ENCODE measurements around the gene USP2.
A peak's percentile ranks its signal among the peaks of the same experiment; 100 is the strongest.

USP2 gene

DNA sequence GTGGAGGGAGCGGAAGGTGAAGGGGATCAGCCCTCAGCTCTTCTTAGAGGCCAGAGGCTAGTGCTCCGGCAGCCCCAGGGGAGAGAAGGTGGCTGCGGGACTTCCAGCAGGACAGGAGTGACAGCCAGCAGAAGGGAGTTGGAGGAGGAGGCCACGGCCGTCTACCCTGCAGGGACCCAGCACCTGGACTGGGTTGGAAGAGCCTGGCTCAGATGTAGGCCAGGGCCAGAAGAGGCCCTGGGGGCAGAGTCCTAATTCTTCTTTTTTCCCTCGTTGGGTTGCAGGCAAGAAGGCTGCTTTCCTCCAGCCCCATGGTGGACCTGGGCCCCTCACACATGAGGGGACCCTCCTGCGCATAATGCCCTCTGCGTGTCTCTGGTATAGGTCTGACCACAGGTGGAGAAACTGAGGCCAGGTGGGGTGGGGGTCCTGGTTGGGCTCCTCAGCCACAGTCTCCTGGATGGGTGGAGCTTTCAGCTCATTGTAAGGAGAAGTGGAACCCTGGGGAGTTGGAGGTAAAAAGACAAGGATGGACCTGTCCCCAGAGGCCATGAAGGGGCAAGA lies 62.3 kb downstream of the USP2 start:
- POLR2A ChIA-PET, result interaction anchor here (2.0 kb wide), 1 partner anchor 11 kb away, joined by 6 read pairs; no protein-coding TSS in a partner anchor
- DNase-seq, result no peak
- CTCF ChIA-PET, result interaction anchor here (1.0 to 4.1 kb wide), 4 partner anchors 12 to 37 kb away, joined by 3 to 20 read pairs (median 6); no protein-coding TSS in a partner anchor
- no peak overlapping the region for H3K4me3 ChIP-seq (ENCODE audit: control insufficient read depth in 1 of 7, extremely low read depth in 1 of 7, insufficient read depth in 4 of 7, low read depth in 2 of 7, low read length in 6 of 7)
- H3K27ac ChIP-seq (ENCODE audit: insufficient read depth in 1 of 2, low read depth in 1 of 2, low read length in 2 of 2, poor library complexity in 1 of 2, severe bottlenecking in 2 of 2), result peak overlapping the region in 1 of 2 experiments; percentile 63
- H3K27me3 ChIP-seq (replicated peaks in 2 of 5; ENCODE audit: control insufficient read depth in 4 of 5, insufficient read depth in 5 of 5, low read length in 4 of 5), result peaks cover 0 to 63% (median 38%) of the 10 kb centered on the region in 5 experiments
- WGBS (ENCODE audit: insufficient coverage), result 96% methylated on average over 6 of the region's 8 CpGs
- H3K9me3 ChIP-seq (ENCODE audit: control extremely low read depth in 1 of 5, control insufficient read depth in 4 of 5, insufficient read depth in 2 of 5, low read depth in 1 of 5, low read length in 4 of 5), result no peaks in the 10 kb centered on the region
- H3K36me3 ChIP-seq (ENCODE audit: control insufficient read depth in 4 of 4, insufficient read depth in 4 of 4, low read length in 3 of 4), result no peaks in the 10 kb centered on the region
- peaks cover 0 to 48% (median 42%) of the 10 kb centered on the region in 4 experiments for H3K4me1 ChIP-seq (ENCODE audit: control extremely low read depth in 1 of 4, control insufficient read depth in 4 of 4, insufficient read depth in 4 of 4, low read length in 3 of 4)

- Histone ChIP-seq H3K27me3 (replicated peaks in 2 of 5; ENCODE audit: control insufficient read depth in 4 of 5, insufficient read depth in 5 of 5, low read length in 4 of 5) (peaks cover 0 to 66% (median 39%) of the 10 kb centered on the region in 5 experiments), H3K36me3 (ENCODE audit: control insufficient read depth in 4 of 4, insufficient read depth in 4 of 4, low read length in 3 of 4) (no peaks in the 10 kb centered on the region), H3K4me3 (ENCODE audit: control insufficient read depth in 1 of 7, extremely low read depth in 1 of 7, insufficient read depth in 4 of 7, low read depth in 2 of 7, low read length in 6 of 7) (no peak overlapping the region), H3K9me3 (ENCODE audit: control extremely low read depth in 1 of 5, control insufficient read depth in 4 of 5, insufficient read depth in 2 of 5, low read depth in 1 of 5, low read length in 4 of 5) (no peaks in the 10 kb centered on the region), H3K4me1 (ENCODE audit: control extremely low read depth in 1 of 4, control insufficient read depth in 4 of 4, insufficient read depth in 4 of 4, low read length in 3 of 4) (peaks cover 0 to 48% (median 42%) of the 10 kb centered on the region in 4 experiments), H3K27ac (ENCODE audit: insufficient read depth in 1 of 2, low read depth in 1 of 2, low read length in 2 of 2, poor library complexity in 1 of 2, severe bottlenecking in 2 of 2) (peak overlapping the region in 1 of 2 experiments; percentile 63)
- WGBS (ENCODE audit: insufficient coverage), result 87% methylated on average over 16 of the region's 22 CpGs
- ChIA-PET POLR2A (interaction anchor here (2.0 kb wide), 1 partner anchor 10 kb away, joined by 6 read pairs; no protein-coding TSS in a partner anchor), CTCF (interaction anchor here (1.6 to 4.1 kb wide), 3 partner anchors 11 to 38 kb away, joined by 4 to 20 read pairs (median 7); no protein-coding TSS in a partner anchor)
- peak in 1 of 3 donors; percentile 34 for DNase-seq
These were observed 63.0 kb downstream of the USP2 start for GRCh38 chr11:119318240-119319135.

- DNase-seq, result no peak
- peak overlapping the region in 2 of 7 experiments; percentile 26 to 52 for H3K4me3 ChIP-seq (ENCODE audit: control insufficient read depth in 1 of 7, extremely low read depth in 1 of 7, insufficient read depth in 4 of 7, low read depth in 2 of 7, low read length in 6 of 7)
- peaks cover 0 to 48% (median 42%) of the 10 kb centered on the region in 4 experiments for H3K4me1 ChIP-seq (ENCODE audit: control extremely low read depth in 1 of 4, control insufficient read depth in 4 of 4, insufficient read depth in 4 of 4, low read length in 3 of 4)
- POLR2A ChIA-PET, result interaction anchor here (2.0 kb wide), 1 partner anchor 10 kb away, joined by 6 read pairs; no protein-coding TSS in a partner anchor
- CTCF ChIA-PET, result interaction anchor here (4.1 kb wide), 1 partner anchor 10 kb away, joined by 20 read pairs; no protein-coding TSS in a partner anchor
- no peaks in the 10 kb centered on the region for H3K9me3 ChIP-seq (ENCODE audit: control extremely low read depth in 1 of 5, control insufficient read depth in 4 of 5, insufficient read depth in 2 of 5, low read depth in 1 of 5, low read length in 4 of 5)
- H3K27ac ChIP-seq (ENCODE audit: insufficient read depth in 1 of 2, low read depth in 1 of 2, low read length in 2 of 2, poor library complexity in 1 of 2, severe bottlenecking in 2 of 2), result peak overlapping the region in 1 of 2 experiments; percentile 43
- H3K27me3 ChIP-seq (replicated peaks in 2 of 5; ENCODE audit: control insufficient read depth in 4 of 5, insufficient read depth in 5 of 5, low read length in 4 of 5), result peaks cover 0 to 67% (median 39%) of the 10 kb centered on the region in 5 experiments
- WGBS (ENCODE audit: insufficient coverage), result 72% methylated on average over 5 of the region's 14 CpGs
- no peaks in the 10 kb centered on the region for H3K36me3 ChIP-seq (ENCODE audit: control insufficient read depth in 4 of 4, insufficient read depth in 4 of 4, low read length in 3 of 4)
These were observed 63.8 kb downstream of the USP2 start for GRCh38 chr11:119317592-119318239.

DNA sequence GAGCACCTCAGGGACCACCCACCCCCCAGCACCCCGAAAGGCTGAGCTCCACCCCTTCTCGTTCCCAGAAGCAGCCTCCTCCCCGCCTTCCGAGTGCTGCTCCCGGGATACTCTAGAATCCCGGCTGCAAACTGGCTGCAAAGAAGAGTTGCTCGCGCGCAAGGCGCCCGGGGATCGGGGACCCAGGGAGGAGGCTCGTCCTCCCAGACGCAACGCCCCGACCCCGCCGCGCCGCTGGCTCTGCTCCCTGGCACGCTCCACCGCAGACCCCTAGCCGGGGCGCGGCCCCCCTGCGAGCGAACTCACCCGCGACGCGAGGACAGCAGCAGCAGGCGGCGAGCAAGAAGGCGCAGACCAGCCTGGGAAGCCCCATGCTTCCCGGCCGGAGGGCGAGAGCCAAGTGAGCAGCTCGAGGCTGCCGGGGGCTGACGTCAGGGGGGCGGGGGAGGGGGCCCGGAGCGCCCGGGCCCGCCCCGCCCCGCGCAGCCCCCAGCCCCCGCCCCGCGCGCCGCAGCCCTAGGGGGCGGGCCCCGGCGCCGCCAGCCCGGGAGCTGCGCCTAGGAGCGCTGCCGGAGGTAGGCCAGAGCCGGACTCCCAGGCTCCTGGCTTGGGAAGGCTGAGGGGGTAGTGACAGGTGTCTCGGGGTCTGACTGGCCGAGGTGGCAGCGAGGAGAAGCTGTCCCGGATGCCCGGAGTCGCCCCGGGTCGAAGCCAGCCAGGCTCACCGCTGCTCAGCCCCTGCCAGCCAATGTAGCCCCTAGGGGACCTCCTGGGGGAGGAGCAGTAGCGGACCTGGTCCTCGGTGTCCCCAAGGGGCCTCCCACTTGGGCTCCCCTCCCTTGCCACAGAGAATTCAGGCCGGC lies 64.5 kb downstream of the USP2 start, which contains the start of gene MCAM:
TSS of gene MCAM (minus strand) at position 402 of the 863 bp plus-strand sequence. CDS start at position 373, 29 bp downstream.
- 2% methylated on average over 61 of the region's 74 CpGs for WGBS (ENCODE audit: insufficient coverage)
- CTCF ChIA-PET, result interaction anchor here (1.1 to 4.1 kb wide), 3 partner anchors 10 to 32 kb away, joined by 3 to 20 read pairs (median 15); no protein-coding TSS in a partner anchor
- peaks cover 0 to 46% (median 40%) of the 10 kb centered on the region in 4 experiments for H3K4me1 ChIP-seq (ENCODE audit: control extremely low read depth in 1 of 4, control insufficient read depth in 4 of 4, insufficient read depth in 4 of 4, low read length in 3 of 4)
- peak within 1 kb of the TSS in 1 of 2 experiments; percentile 43 for H3K27ac ChIP-seq (ENCODE audit: insufficient read depth in 1 of 2, low read depth in 1 of 2, low read length in 2 of 2, poor library complexity in 1 of 2, severe bottlenecking in 2 of 2)
- H3K9me3 ChIP-seq (ENCODE audit: control extremely low read depth in 1 of 5, control insufficient read depth in 4 of 5, insufficient read depth in 2 of 5, low read depth in 1 of 5, low read length in 4 of 5), result no peaks in the 10 kb centered on the region
- H3K36me3 ChIP-seq (ENCODE audit: control insufficient read depth in 4 of 4, insufficient read depth in 4 of 4, low read length in 3 of 4), result no peaks in the 10 kb centered on the region
- H3K27me3 ChIP-seq (replicated peaks in 2 of 5; ENCODE audit: control insufficient read depth in 4 of 5, insufficient read depth in 5 of 5, low read length in 4 of 5), result peaks cover 0 to 70% (median 42%) of the 10 kb centered on the region in 5 experiments
- DNase-seq, result peak in 2 of 3 donors; percentile 51 to 60
- POLR2A ChIA-PET, result no interaction called here
- peak within 1 kb of the TSS in 6 of 7 experiments; percentile 10 to 66 (median 53) for H3K4me3 ChIP-seq (ENCODE audit: control insufficient read depth in 1 of 7, extremely low read depth in 1 of 7, insufficient read depth in 4 of 7, low read depth in 2 of 7, low read length in 6 of 7)

DNA sequence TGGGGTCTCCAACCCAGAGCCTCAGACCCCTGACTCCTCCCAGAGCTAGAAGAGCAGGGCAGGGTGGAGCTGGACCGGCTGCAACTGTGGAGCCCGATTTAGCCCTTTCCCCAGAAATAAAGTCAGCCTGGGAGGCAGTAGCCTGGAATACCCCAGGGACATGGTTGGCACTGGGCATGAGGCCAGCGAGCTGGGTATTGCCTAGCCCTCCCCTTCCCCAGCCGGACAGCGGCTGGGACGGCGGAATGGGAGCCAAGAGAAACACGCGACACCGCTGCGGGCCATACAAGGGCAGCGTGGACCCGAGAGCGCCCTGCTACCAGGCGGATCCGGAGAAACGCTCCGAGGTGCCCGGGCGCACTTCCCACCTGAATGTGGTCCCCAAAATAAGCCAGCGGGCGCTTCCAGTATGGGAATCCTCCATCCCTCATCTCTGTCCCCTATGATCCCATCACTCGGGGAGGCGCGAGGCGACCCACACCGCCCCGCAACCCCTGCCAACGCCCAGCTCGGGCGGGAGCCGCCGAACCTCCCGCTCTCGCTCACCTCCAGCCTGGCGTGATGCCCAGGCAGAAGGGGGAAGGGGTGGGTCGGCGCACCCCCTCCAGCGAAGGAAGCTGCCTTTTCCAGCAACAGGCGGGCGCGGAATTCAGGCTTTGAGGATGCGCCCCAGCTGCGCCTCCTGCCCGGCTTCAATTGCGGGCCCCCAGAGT lies 65.3 kb downstream of the USP2 start:
- Histone ChIP-seq H3K4me1 (ENCODE audit: control extremely low read depth in 1 of 4, control insufficient read depth in 4 of 4, insufficient read depth in 4 of 4, low read length in 3 of 4) (peaks cover 0 to 40% (median 33%) of the 10 kb centered on the region in 4 experiments), H3K27me3 (replicated peaks in 2 of 5; ENCODE audit: control insufficient read depth in 4 of 5, insufficient read depth in 5 of 5, low read length in 4 of 5) (peaks cover 0 to 70% (median 42%) of the 10 kb centered on the region in 5 experiments)
- DNase-seq, result peak in 1 of 3 donors; percentile 19

More for the DNA sequence above, 65.3 kb downstream of the USP2 start:
- ChIA-PET POLR2A (no interaction called here), CTCF (interaction anchor here (1.0 to 4.1 kb wide), 6 partner anchors 9 to 251 kb away, joined by 3 to 20 read pairs (median 5); no protein-coding TSS in a partner anchor)
- 1% methylated on average over 27 of the region's 46 CpGs for WGBS (ENCODE audit: insufficient coverage)
- no peak overlapping the region for H3K27ac ChIP-seq (ENCODE audit: insufficient read depth in 1 of 2, low read depth in 1 of 2, low read length in 2 of 2, poor library complexity in 1 of 2, severe bottlenecking in 2 of 2)
- no peaks in the 10 kb centered on the region for H3K9me3 ChIP-seq (ENCODE audit: control extremely low read depth in 1 of 5, control insufficient read depth in 4 of 5, insufficient read depth in 2 of 5, low read depth in 1 of 5, low read length in 4 of 5)
- H3K4me3 ChIP-seq (ENCODE audit: control insufficient read depth in 1 of 7, extremely low read depth in 1 of 7, insufficient read depth in 4 of 7, low read depth in 2 of 7, low read length in 6 of 7), result peak overlapping the region in 6 of 7 experiments; percentile 10 to 66 (median 53)
- no peaks in the 10 kb centered on the region for H3K36me3 ChIP-seq (ENCODE audit: control insufficient read depth in 4 of 4, insufficient read depth in 4 of 4, low read length in 3 of 4)
